Esophagus muscularis mucosa (tissue), 3 donors: ENCODE data around the gene ZNF516.

Source experiments
- POLR2AphosphoS5 ChIP-seq, 2 donors: sonication (generic); formaldehyde crosslinking; IDR thresholded peaks; one replicate each; pipeline ENCODE4 v1.6.1; 2017; ENCODE audit warnings: antibody characterized with exemption in 2 of 2
- TF ChIP-seq, protein P1 (sequence below), 3 experiments: fragments of 200-600 bp in 2 of 3; fragments of 450-650 bp in 1 of 3; sonication (generic) in 2 of 3; IDR thresholded peaks; one replicate each; pipeline ENCODE4 v1.5.1; 2017 to 2019; ENCODE audit warnings: antibody characterized with exemption in 3 of 3, mild to moderate bottlenecking in 2 of 3, moderate library complexity in 1 of 3

DNA sequence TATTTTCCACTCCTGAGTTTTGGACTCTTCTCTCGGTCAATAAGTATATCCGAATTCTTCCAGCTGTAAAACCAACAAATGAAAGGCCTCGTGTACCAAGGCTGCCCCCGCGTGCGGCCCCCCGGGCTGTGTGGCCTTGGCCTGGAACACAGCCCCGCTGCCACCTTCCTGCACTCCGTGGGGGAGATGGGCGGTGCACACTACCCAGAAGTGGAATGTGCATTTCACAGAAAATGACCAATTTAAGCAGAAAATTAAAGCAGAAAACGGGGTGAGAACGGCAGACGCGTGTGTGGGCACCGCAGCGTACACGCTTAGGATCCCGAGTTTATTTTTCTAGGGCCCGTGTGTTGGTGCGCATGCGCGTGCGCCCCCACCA lies 34.4 kb upstream of the ZNF516 start:
- TF ChIP-seq, protein P1, sequence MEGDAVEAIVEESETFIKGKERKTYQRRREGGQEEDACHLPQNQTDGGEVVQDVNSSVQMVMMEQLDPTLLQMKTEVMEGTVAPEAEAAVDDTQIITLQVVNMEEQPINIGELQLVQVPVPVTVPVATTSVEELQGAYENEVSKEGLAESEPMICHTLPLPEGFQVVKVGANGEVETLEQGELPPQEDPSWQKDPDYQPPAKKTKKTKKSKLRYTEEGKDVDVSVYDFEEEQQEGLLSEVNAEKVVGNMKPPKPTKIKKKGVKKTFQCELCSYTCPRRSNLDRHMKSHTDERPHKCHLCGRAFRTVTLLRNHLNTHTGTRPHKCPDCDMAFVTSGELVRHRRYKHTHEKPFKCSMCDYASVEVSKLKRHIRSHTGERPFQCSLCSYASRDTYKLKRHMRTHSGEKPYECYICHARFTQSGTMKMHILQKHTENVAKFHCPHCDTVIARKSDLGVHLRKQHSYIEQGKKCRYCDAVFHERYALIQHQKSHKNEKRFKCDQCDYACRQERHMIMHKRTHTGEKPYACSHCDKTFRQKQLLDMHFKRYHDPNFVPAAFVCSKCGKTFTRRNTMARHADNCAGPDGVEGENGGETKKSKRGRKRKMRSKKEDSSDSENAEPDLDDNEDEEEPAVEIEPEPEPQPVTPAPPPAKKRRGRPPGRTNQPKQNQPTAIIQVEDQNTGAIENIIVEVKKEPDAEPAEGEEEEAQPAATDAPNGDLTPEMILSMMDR (IDR thresholded peaks at IDR 0.05): no peak
- no peak for TF ChIP-seq POLR2AphosphoS5 (IDR thresholded peaks at IDR 0.05)
